Epithelial cell of esophagus (primary cell): Measurements from ENCODE around the gene CST2.

ENCODE experiments used
- DNase-seq: peaks from one replicate; pipeline ENCODE4 v3.0.0; 2010; ENCODE audit warnings: low read depth
- H3K4me3 ChIP-seq: 2 replicates; pipeline ENCODE4 v1.5.1; 2011; ENCODE audit warnings: mild to moderate bottlenecking, low read length, control low read depth
- CTCF ChIP-seq: IDR thresholded peaks from 2 replicates; pipeline ENCODE4 v1.5.1; 2011; ENCODE audit warnings: low read depth, mild to moderate bottlenecking, low read length, control low read depth, inconsistent platforms; ENCODE audit not compliant: insufficient read depth; ENCODE audit errors: missing control alignments

CST2 gene

GRCh38 chr20:23826541-23827021 is at the start of gene CST2:
Gene CST2 (minus strand): TSS chr20:23826729. CDS start chr20:23826660, 69 bp downstream.
- no peak within 1 kb of the TSS for H3K4me3 ChIP-seq
- TF ChIP-seq CTCF = no peak
- DNase-seq = no peak

GRCh38 chr20:23875606-23876237 is 49.2 kb upstream of the CST2 start:
- no peak for DNase-seq
- no peak overlapping the region for H3K4me3 ChIP-seq
- TF ChIP-seq CTCF = no peak

GRCh38 chr20:23874747-23875146 is 48.2 kb upstream of the CST2 start:
- no peak for TF ChIP-seq CTCF
- no peak for DNase-seq
- no peak overlapping the region for H3K4me3 ChIP-seq

GRCh38 chr20:23873370-23874015 is 47.0 kb upstream of the CST2 start:
- no peak for DNase-seq
- no peak overlapping the region for H3K4me3 ChIP-seq
- no peak for TF ChIP-seq CTCF

- no peak overlapping the region for H3K4me3 ChIP-seq
- no peak for DNase-seq
- TF ChIP-seq CTCF = no peak
Observed at GRCh38 chr20:23872065-23872464, 45.5 kb upstream of the CST2 start.

- TF ChIP-seq CTCF = no peak
- DNase-seq = no peak
- no peak overlapping the region for H3K4me3 ChIP-seq
Observed at GRCh38 chr20:23870461-23870860, 43.9 kb upstream of the CST2 start.
